ENCODE data around the gene SRSF7.

SRSF7 gene

DNA sequence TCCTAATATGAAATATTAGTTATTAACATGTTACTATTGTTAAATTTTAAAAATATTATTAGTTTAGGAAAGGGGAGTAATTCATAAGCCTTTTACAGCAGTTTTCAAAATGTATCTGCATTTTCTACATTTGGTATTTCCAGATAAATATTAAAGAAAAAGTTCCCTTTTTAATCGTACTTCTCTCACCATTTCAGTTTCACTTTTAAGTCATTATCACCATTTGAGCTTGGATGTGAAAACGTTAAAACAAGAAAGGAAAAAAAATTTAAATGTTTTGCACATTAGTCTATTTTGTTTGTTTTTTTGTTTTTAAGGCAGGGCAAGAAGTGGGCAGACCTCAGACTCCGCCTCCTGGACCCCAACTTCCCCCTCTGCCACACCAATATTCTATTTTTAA is 3.3 kb upstream of the SRSF7 start:
- H3K4me3 ChIP-seq (ENCODE audit: low read length): peak overlapping the region; percentile 39
- DNase-seq (ENCODE audit: low read depth): no peak
- TF ChIP-seq, protein P1, sequence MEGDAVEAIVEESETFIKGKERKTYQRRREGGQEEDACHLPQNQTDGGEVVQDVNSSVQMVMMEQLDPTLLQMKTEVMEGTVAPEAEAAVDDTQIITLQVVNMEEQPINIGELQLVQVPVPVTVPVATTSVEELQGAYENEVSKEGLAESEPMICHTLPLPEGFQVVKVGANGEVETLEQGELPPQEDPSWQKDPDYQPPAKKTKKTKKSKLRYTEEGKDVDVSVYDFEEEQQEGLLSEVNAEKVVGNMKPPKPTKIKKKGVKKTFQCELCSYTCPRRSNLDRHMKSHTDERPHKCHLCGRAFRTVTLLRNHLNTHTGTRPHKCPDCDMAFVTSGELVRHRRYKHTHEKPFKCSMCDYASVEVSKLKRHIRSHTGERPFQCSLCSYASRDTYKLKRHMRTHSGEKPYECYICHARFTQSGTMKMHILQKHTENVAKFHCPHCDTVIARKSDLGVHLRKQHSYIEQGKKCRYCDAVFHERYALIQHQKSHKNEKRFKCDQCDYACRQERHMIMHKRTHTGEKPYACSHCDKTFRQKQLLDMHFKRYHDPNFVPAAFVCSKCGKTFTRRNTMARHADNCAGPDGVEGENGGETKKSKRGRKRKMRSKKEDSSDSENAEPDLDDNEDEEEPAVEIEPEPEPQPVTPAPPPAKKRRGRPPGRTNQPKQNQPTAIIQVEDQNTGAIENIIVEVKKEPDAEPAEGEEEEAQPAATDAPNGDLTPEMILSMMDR (conservative IDR thresholded peaks at IDR 0.05; ENCODE audit: low read length): no peak

GRCh38 chr2:38754049-38754448 is 2.9 kb upstream of the SRSF7 start:
- peak overlapping the region; percentile 39 for H3K4me3 ChIP-seq (ENCODE audit: low read length)
- TF ChIP-seq, protein P1 (conservative IDR thresholded peaks at IDR 0.05; ENCODE audit: low read length): no peak
- DNase-seq (ENCODE audit: low read depth): no peak

- no peak for DNase-seq (ENCODE audit: low read depth)
- TF ChIP-seq, protein P1 (conservative IDR thresholded peaks at IDR 0.05; ENCODE audit: low read length): no peak
- peak overlapping the region; percentile 100 for H3K4me3 ChIP-seq (ENCODE audit: low read length)
These were observed 642 bp upstream of the SRSF7 start for GRCh38 chr2:38751596-38752410.

GRCh38 chr2:38750011-38750890 is 910 bp downstream of the SRSF7 start:
- H3K4me3 ChIP-seq (ENCODE audit: low read length): peak overlapping the region; percentile 100
- DNase-seq (ENCODE audit: low read depth): peak; percentile 32
- TF ChIP-seq, protein P1 (conservative IDR thresholded peaks at IDR 0.05; ENCODE audit: low read length): no peak

GRCh38 chr2:38748943-38749804 is 2.0 kb downstream of the SRSF7 start:
- TF ChIP-seq, protein P1 (conservative IDR thresholded peaks at IDR 0.05; ENCODE audit: low read length): no peak
- DNase-seq (ENCODE audit: low read depth): no peak

DNA sequence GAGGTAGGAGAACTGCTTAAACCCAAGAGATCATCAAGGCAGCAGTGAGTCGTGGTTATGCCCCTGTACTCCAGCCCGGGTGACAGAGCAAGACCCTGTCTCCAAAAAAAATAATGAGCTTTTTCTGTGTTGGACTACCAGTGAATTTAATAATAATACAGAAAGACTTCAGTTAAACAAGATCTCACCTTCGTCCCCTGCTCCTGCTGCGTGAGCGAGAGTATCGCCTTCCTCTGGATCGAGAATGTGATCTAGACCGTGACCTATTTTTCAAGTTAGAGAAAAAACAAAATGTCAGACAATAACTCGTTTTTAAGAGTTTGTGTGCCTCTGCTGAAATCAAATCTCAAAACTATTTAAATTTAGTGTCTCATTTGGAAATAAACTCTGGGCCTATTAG is 2.8 kb downstream of the SRSF7 start:
- TF ChIP-seq, protein P1 (conservative IDR thresholded peaks at IDR 0.05; ENCODE audit: low read length): no peak
- no peak for DNase-seq (ENCODE audit: low read depth)
- no peak overlapping the region for H3K4me3 ChIP-seq (ENCODE audit: low read length)

More at GRCh38 chr2:38748943-38749804, 2.0 kb downstream of the SRSF7 start:
- H3K4me3 ChIP-seq (ENCODE audit: low read length): peak overlapping the region; percentile 100

Data from AG10803 (cell line).